CD4-positive, alpha-beta T cell treated with Interleukin-15 for 1 hour (primary cell): ENCODE data around the gene PLCB4.

Experiments used
- DNase-seq: peaks from one replicate; pipeline ENCODE4 v3.0.0-alpha.2; 2020

The PLCB4 gene

DNA sequence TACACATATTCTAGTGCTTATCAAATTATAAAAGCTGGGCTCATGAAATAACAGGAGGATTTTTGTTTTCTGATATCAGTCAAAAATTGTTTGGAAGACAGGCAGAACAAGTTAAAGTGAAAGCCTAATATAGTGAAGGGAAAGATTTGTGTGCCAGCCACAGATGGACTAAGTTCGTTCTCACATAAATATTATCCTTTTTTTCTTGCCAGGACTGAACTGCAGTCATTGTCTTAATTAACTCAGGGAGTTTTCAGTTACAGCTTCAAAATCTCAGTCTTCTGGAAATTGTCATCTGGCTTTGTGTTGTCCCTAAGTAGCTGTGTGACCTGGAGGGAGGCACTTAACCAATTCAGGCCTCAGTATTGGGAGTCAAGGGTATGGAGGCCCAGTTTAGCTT lies 40.7 kb downstream of the PLCB4 start:
- no peak for DNase-seq

DNA sequence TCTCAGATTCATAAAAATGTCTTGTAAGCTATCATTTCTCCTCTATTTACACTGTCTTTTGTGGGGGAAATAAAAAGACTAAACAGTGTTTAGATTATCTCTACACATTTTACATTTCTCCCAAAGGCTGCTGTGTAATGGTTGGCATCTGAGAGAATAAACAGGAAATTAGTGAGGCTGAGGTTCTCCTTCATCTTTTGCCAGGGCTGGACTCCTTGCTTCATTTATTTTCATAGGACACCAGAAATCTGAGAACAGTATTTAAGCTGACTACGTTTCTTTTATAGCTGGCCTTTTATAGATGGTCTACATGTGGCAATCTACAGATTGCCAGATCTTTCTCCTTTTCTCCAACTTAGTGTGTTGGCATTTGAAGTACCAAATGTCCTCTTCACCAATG lies 41.5 kb downstream of the PLCB4 start:
- no peak for DNase-seq

DNA sequence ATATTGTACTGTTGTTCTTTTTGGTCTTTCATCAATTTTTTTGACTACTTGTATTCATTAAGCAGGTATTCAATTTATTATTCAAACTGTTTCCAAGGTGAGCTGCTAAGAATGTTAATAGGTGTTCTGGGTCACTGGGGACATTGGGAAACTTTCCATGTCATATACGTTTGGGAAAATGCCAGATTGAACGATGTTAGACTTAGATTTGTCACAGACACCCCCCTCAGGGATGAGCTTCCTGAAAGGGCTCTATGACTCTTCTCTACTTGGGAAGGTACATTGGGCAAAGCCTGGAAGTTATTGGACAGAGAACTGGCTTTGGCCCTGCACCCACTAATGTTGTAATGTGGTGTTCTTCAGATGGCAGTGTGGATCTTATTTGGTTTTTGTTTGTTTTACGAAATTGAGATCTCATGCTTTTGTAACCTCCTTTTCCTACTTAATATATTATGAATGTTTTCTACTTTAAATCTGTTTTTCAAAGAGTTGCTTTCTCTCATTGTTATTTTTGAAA lies 42.1 kb downstream of the PLCB4 start:
- no peak for DNase-seq

DNA sequence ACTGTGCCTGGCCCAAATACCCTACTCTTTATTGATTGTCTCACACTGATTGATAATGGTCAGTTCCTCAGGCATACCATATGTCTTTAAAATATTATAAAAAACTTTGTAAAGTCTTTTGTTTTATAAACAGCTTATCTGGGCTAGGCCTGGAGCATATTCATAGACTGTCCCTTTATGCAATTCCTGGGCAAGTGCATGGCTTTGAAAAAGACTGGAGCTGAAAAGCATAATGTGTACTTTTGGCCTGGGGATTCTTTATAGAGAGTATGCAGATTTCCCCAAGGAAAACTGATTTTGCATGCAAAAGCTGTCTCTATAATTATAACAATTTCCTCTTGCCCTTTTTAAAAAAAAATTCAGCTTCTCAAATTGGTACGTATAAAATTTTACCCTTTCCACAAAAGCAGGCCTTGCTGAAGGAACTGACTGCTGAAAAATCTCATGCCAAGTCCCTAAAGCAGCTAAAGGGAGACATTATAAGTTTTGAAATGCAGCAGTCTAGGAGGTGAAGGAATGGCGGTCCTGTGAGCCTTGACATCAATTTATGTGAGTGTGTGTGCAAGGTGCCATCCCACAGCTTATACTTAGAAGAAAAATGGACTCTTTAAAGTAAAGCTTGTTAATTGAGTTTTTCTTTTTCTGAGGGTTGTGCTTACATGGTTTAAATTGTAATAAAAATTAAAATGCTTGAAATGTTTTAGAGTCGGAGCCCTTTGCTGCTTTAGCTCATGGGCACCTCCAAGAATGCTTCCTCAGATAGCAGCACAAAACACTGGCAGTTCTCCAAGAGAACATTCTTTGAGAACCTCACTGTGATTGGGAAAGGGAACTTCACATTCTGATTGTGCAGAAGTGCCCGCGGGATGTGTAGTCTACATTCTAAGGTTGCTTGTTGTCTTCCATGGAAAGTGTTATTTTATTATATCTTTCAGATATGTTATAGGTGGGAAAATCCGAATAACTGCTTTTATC lies 43.9 kb downstream of the PLCB4 start:
- DNase-seq = no peak

DNA sequence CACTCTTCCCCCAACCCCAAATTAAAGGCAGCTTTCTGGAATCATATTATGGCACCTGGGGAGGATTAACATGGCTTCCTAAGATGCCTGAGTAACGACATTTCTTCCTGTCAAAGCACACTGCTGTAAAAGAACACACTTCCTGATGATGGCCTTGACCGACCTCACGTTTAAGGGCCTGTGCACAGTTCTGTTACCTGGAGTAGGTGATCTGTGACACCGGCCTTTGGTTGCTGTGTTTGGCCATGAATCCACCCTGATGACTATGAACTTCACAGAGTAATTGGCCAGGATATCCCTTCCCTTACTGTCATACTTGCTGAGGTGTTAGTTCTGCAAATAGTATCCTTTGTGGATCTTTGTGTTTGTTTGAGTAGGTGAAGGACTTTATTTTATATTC lies 45.8 kb downstream of the PLCB4 start:
- DNase-seq = no peak

DNA sequence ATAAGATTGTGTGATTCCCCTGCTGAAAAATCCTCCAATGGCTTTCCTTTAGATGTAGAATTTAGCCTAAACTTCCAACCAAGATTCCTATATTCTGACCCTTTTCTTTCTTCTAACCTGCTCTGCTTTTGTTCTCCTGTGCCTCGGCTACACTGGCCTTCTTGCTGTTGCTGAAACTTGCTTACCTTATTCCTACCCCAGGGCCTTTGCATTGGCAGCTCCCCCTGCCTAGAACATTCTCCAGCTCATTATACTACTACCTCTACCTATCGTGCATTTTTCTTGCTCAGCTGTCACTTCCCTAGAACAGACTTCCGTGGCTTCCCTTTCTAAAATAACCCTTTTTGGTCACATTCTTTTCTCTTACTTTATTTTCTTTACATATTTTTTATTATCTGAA lies 48.7 kb downstream of the PLCB4 start:
- no peak for DNase-seq

DNA sequence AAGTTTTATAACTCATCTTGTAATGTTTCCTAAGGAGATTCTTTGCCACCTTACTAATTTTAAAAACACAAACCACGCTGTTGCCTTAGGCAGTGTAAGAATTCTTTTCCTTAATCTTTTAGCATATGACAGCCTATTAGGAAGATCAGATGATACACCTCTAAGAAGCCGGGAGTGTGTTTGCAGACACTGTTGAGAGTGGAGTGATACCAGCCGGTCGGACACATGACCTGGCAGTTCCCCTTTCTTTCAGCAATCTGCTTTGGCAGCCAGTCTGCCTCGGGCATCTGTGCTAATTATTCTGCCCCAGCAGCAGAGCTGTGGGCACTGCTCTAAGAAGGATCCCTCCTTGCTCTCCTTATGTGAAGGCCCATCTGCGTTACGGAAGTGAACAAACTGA lies 50.9 kb downstream of the PLCB4 start:
- no peak for DNase-seq

DNA sequence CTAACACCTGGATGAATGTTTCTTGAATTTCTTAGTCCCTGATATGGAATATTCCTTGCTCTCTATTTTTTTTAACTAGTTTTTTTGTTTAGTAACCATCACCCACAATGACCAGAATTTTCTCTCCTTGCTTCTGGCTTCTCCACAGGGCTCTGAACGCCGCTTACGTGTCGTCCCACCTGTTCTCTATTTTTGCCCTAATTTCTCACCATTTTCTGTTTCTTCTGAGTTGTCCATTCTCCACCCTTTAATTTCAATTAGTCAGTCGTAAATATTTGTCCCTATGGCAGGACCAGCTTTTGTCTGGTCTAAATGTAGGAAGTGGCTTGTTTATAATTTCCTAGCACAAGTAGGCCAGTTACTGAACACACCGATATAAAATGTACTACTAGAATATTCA lies 52.3 kb downstream of the PLCB4 start:
- DNase-seq = no peak

DNA sequence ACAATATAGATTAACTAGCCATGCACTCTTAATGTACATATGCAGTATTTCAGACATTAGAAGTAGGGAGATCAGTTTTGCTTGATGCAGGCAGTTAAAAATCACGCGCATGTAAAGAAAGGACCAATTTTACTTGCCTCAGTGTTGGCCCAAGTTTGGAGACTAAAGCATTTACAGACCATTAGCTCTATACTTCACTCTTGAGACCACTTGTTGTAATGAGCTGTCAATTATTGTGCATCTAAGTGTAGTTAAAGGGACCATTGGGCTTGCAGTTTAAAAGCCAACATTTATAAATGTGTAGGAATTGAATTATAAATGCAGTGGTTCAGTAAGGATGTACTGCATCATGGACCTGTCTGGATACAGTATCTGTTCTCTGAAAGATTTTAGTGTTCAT lies 53.7 kb downstream of the PLCB4 start:
- no peak for DNase-seq

DNA sequence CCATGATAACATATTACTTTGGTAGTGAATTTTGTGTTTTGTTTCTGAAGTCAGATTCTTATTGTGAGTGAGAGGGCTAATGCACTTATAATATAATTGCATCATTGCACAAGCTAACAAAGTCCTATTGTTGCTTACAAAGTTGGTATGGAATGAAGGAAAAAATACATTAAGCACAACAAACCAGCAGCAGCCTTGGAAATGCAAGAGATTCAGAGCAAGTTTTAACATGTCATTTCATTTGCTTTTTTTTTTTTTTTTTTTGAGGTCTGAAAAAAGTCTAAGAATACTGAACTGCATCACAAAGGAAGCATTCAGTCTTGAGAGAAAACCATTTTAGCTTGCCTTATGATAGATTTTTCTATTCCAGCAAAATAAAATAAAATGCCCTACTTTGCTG lies 57.6 kb downstream of the PLCB4 start:
- no peak for DNase-seq

DNA sequence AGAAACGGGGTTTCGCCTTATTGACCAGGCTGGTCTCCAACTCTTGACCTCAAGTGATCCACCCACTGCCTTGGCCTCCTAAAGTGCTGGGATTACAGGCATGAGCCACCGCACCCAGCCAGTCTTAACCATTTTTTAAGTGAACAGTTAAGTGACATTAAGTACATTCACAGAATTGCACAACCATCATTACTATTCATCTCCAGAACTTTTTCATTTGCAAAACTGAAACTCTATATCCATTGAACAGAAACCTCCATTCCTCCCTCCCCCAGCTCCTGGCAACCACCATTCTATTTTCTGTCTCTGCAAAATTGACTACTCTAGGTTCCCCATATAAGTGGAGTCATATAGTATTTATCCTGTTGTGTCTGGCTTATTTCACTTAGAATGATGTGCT lies 59.7 kb downstream of the PLCB4 start:
- DNase-seq = no peak

DNA sequence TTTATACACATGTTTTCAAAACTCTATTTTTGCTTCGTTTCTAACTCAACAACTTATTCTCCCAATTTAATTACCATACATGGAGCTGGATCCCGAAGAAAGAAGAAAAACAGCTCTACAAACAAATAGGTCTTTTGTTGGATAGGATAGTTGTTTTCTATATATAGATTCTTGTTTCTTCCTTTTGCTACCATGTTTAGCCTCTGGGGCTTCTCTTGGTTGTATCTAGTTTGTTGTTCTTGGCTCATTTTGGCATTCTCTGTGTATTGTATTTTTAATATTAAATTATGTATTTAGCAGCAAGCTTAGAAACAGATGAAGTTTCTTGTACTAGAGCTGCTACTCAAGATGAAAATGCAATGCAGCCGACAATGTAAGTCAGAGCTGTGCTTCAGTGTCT lies 60.9 kb downstream of the PLCB4 start:
- DNase-seq = no peak

DNA sequence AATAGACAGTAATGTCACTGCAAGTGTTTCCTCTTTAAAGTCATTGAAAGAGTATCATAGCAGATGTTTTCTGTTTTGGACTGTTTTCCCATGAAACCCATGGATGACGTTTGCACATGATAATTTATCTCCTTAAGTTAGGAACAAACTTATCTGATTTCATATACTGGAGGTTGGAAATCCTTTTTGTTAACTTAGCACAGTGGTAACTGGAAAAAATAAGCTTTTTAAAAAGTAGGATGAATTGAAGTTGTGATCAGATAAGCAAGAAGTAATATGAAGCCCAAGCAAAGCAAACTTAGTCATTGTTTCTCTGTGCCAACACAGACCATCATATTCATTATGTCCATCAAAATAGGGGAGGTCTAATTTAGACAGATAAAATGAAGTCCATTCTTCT lies 61.6 kb downstream of the PLCB4 start:
- no peak for DNase-seq

DNA sequence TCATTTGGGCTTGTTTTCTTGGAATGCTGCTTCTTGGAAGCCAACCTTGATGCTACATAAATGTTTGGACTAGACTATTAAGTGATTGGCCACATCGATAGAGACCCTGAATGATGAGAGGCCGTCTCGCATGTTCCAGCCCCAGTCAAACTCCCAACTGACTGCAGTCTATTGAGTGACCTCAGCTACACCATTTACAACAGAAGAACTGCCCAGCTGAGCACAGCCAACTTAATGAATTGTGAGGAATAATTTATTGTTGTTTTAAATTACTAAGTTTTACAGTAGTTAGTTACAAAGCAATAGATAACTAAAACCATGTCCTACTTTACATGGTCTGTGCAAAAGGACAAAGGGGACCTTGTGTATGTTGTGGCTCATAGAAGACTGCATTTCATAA lies 63.0 kb downstream of the PLCB4 start:
- no peak for DNase-seq

DNA sequence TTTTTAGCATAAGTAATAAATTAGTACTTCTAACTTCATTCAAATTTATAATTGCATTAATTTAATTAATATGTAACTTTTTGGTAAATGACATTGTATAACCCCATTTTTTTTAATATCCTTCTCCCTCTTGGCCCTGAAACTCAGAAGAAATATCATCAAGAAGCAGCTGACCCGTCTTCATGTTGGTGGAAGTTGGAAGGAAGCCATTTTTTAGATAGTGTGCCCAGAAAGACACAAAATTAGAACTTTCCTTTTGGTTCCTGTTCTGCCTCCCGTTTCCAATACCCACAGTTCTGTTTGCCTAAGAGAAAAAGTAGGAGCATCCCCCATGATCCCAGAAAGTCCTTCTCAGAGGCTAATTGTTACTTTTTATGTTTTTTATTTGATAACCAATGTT lies 65.5 kb downstream of the PLCB4 start:
- DNase-seq = no peak

DNA sequence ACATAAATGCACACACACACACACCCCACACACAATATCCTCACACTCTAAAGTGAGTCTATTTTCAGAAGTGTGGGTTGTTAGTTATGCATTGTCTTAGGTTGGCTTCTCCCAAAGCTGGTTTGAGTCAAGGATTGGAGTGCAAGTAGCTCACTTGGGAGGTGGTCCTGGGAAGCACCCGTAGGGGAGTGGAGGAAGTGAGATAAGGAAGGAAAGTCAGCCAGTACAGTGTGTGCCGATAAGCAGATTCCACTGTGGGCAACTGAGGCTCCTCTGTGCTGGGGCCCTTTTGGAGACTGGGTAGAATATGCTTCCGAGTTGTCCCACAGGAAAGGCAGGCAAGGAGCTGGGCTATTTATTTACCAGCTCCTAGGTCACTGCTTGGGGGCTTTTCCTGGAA lies 67.2 kb downstream of the PLCB4 start:
- DNase-seq = no peak

DNA sequence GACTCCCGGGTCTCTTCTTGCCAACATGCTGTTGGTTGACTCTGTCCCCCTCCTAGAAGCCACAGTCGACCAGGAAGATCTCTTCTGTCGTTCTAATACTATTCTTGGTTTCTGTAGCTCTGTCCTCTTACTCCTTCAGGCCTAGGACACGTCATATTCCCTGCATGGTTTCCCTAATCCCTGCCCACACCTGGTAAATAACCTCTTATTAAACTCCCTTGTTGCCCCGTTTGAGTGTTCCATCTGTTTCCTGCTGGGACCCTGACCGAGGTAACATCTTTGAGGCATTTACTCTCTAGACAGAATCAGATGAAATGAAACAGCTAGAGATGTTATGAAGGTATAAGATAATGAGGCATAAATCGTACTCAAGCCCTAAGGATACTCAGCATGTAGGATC lies 68.1 kb downstream of the PLCB4 start:
- no peak for DNase-seq

DNA sequence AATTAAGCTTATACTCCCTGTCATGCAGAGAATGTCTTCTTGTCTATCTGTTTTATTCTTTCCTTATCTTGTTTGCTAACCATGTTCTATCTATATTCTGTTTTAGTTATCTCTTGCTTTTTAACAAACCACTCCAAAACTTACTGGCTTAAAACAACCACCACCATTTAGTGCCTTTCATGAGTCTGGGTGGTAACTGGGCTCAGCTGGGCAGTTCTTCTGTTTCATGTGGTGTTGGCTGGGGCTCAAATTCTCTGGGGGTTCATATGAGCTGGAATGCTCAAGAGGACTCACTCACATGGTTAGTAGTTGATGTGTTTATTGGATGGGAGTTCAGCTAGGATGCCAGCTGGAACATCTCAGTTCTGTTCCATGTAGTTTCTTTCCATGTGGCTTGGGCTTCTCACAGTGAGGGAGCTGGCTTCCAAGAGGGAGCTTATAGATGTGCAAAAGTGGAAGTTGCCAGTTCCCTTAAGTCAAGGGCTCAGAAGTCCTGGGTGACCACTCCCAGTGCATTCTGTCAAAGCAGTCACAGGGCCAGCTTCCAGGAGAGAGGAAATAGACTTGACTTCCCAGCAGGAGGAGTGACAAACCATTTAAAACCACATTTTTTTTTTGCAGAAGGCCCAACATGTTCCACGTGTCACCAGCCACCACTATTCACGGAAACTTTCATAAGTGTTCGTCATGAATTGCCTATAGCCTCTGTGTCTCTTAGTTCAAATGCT lies 70.4 kb downstream of the PLCB4 start:
- no peak for DNase-seq

DNA sequence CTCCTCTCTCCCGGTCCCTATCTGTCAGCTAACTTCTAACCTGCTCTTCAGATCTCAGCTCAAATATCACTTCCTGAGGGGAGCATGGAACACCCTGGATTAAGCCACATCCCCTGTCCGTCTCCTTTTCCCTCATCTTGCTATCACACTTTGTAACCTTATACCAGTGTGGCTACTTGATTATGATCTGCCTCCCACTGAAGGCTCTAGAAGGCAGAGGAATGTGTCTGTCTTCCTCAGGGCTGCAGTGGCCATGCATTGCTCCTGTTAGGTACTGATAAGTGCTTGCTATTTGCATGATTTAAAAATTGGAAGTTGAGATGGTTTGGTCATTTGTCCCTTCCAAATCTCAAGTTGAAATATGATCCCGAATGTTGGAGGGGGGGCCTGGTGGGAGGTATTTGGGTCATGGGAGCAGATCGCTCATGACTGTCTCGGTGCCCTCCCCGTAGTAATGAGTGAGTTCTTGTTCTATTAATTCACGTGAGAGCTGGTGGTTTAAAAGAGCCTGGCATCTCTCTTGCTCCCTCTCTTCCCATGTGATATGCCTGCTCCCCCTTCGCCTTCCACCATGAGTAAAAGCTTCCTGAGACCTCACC lies 71.4 kb downstream of the PLCB4 start:
- DNase-seq = no peak

DNA sequence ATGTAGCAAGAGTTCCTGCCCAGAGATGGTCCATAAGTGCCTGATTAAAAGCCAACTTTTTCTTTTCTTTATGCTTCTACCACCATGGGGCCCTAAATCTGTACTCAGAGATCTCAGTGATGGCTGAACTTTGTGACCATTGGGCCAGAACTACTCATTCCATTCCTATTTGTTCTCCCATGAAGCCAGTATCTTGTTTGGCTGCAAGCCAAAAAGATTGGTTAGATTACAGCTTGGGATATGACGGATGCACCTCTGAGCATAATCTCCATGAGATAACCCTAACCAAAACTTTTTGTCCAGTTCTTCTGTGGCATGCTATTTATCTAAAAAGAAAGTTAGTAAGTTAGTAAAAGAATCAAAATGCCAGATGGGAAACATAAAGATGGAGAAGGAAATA lies 72.2 kb downstream of the PLCB4 start:
- no peak for DNase-seq

DNA sequence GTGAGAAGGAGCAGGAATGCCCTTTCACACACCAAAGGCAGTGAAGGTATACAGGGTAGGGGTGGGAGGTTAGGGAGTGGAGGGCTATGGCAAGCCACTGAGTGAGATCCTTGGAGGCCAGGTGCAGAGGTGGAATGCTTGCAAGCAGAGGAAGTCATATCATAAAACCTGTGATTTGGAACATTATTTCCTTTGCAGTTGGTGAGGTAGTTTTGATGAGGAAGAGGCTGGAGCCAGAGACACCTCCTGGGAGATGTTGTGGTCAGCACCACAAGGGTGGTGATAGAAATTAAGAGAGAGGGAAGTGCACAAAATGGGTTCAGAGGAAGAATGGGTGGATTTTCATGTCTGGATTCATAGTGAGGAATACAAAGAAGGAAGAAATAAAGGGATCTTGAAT lies 73.0 kb downstream of the PLCB4 start:
- DNase-seq = no peak

DNA sequence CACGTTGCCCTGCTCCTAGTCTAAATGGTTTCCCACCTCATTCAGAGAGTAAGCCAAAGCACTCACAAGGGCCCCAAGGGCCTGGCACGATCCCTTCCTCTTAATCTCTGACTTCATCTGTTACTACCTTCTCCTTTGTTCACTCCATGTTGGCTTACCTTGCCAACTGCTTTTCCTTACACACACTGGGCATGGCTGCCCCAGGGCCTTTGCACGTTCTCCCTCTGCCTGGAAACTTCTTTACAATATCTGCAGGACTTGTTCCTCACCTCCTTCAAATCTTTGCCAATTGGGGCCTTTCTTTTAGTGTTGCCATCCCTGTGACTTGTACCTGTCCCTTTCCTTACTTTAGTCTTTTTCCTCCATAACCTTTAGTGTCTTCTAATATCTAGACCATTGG lies 73.9 kb downstream of the PLCB4 start:
- no peak for DNase-seq

DNA sequence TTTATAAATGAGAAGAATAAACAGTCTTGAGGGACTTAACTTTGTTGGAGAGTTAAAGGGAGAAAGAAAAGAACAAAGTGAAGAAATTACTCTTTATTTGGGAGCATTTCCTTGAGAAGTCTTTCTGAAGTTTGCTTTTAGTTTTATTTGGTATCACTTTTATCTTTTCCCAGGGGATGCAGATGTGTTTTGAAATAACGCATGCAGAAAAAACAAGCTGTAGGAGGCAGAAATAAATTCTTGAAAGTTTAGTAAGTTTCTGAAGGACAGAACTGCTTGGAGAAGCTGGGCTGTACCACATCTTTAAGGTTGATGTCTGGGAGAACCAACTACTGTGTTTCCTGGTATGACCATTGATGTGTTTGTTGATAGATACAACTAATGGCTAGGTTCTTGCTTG lies 75.0 kb downstream of the PLCB4 start:
- no peak for DNase-seq

DNA sequence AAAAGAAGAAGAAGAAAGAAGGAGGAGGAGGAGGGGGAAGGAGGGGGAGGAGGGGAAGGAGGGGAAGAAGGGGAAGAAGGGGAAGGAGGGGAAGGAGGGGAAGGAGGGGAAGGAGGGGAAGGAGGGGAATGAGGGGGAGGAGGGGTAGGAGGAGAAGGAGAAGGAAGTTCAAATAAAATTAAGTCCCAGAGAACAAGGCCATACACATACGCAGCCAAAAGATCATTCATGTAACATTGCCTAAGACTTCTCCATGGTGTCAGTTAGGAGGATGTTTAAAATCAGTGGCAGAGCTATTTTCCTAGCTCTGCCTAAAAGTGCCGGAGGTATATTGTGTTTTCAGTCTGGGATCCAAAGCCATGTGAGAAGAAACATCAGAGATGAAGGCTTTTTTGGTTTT lies 75.8 kb downstream of the PLCB4 start:
- DNase-seq = no peak
